GM12878 (cell line): ENCODE results near the gene SNURF.

Source experiments
- CEBPB ChIP-seq, 2 experiments: fragments of 150-350 bp in 1 of 2; IDR thresholded peaks; 2 replicates each; pipeline ENCODE4 v1.6.1; 2012 to 2014; ENCODE audit warnings: low read depth in 2 of 2, low read length in 2 of 2, borderline replicate concordance in 1 of 2, inconsistent platforms in 1 of 2
- CREB1 ChIP-seq: IDR thresholded peaks from 2 replicates; pipeline ENCODE4 v1.6.1; 2012; ENCODE audit warnings: low read depth, mild to moderate bottlenecking, inconsistent platforms
- EP300 ChIP-seq, 2 experiments: fragments of 150-350 bp in 1 of 2; IDR thresholded peaks; 2 replicates each; pipeline ENCODE4 v1.6.1; 2011 to 2012; ENCODE audit warnings: low read depth in 2 of 2, low read length in 2 of 2, borderline replicate concordance in 1 of 2, improper control_type of control experiment in 1 of 2, inconsistent platforms in 1 of 2; ENCODE audit not compliant: control insufficient read depth in 1 of 2
- MEF2A ChIP-seq: IDR thresholded peaks from 2 replicates; pipeline ENCODE4 v1.6.1; 2011; ENCODE audit warnings: low read depth, mild to moderate bottlenecking, low read length, moderate library complexity; ENCODE audit not compliant: insufficient read depth
- MTA2 ChIP-seq: fragments of 450-650 bp; IDR thresholded peaks from 2 replicates; pipeline ENCODE4 v1.6.1; 2016; ENCODE audit warnings: low read depth, mild to moderate bottlenecking, moderate library complexity
- MTA3 ChIP-seq: IDR thresholded peaks from 2 replicates; pipeline ENCODE4 v1.6.1; 2012; ENCODE audit warnings: low read length, inconsistent platforms, borderline replicate concordance
- POLR2AphosphoS5 ChIP-seq: IDR thresholded peaks from 2 replicates; pipeline ENCODE4 v1.6.1; 2011; ENCODE audit warnings: mild to moderate bottlenecking, low read length, inconsistent platforms
- RBBP5 ChIP-seq: fragments of 200-600 bp; sonication (generic); conservative IDR thresholded peaks from 2 replicates; pipeline ENCODE4 v1.6.1; 2016
- TCF7 ChIP-seq: IDR thresholded peaks from 2 replicates; pipeline ENCODE4 v1.6.1; 2014; ENCODE audit warnings: antibody characterized with exemption, borderline replicate concordance
- TF ChIP-seq, protein P1 (sequence below), 3 experiments: IDR thresholded peaks in 2 of 3; conservative IDR thresholded peaks in 1 of 3; 2 replicates each; pipeline ENCODE4 v1.5.1; 2011; ENCODE audit warnings: low read depth in 3 of 3, low read length in 3 of 3, mild to moderate bottlenecking in 3 of 3, control low read depth in 2 of 3, moderate library complexity in 2 of 3, inconsistent platforms in 1 of 3, mixed read lengths in 1 of 3; ENCODE audit not compliant: control insufficient read depth in 2 of 3, insufficient read depth in 1 of 3; ENCODE audit errors: extremely low read depth in 1 of 3
- TF ChIP-seq, protein P2 (sequence below): fragments of 150-350 bp; IDR thresholded peaks from 2 replicates; pipeline ENCODE4 v1.6.1; 2014; ENCODE audit warnings: mild to moderate bottlenecking, low read depth, low read length
- TF ChIP-seq, protein P3 (sequence below): fragments of 450-650 bp; formaldehyde crosslinking; IDR thresholded peaks from 2 replicates; pipeline ENCODE4 v1.5.0; 2022; ENCODE audit warnings: mild to moderate bottlenecking, missing genetic modification characterization

DNA sequence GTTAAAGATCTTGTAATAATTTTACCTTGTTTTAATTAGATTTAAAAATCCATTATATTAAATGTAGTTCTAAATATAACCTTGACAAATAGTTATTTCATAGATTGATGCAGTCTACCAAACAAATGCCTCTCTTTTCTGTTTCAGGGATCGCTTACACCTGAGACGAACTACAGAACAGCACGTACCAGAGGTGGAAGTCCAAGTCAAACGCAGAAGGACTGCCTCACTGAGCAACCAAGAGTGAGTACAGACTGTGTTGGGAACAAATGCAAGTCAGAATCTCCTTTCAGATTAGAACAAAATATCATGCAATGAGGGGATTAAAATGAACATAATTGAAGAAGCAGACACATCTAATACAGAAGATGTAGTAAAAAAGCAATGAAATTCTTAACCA is 7.2 kb downstream of the SNURF start:
- TF ChIP-seq MEF2A (no peak), MTA3 (no peak), CEBPB (IDR thresholded peaks at IDR 0.05; ENCODE audit: borderline replicate concordance in 1 of 2, low read depth in 2 of 2, low read length in 2 of 2) (no peak), EP300 (IDR thresholded peaks at IDR 0.05; ENCODE audit: borderline replicate concordance in 1 of 2, control insufficient read depth in 1 of 2, low read depth in 2 of 2, low read length in 2 of 2) (no peak), CREB1 (no peak), RBBP5 (no peak), POLR2AphosphoS5 (no peak), MTA2 (no peak), TCF7 (no peak)
- TF ChIP-seq, protein P1, sequence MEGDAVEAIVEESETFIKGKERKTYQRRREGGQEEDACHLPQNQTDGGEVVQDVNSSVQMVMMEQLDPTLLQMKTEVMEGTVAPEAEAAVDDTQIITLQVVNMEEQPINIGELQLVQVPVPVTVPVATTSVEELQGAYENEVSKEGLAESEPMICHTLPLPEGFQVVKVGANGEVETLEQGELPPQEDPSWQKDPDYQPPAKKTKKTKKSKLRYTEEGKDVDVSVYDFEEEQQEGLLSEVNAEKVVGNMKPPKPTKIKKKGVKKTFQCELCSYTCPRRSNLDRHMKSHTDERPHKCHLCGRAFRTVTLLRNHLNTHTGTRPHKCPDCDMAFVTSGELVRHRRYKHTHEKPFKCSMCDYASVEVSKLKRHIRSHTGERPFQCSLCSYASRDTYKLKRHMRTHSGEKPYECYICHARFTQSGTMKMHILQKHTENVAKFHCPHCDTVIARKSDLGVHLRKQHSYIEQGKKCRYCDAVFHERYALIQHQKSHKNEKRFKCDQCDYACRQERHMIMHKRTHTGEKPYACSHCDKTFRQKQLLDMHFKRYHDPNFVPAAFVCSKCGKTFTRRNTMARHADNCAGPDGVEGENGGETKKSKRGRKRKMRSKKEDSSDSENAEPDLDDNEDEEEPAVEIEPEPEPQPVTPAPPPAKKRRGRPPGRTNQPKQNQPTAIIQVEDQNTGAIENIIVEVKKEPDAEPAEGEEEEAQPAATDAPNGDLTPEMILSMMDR (IDR thresholded peaks at IDR 0.05 in 2 of 3, conservative IDR thresholded peaks at IDR 0.05 in 1 of 3; ENCODE audit: control insufficient read depth in 2 of 3, extremely low read depth in 1 of 3, insufficient read depth in 1 of 3, low read depth in 3 of 3, low read length in 3 of 3), result no peak
- TF ChIP-seq, protein P2, sequence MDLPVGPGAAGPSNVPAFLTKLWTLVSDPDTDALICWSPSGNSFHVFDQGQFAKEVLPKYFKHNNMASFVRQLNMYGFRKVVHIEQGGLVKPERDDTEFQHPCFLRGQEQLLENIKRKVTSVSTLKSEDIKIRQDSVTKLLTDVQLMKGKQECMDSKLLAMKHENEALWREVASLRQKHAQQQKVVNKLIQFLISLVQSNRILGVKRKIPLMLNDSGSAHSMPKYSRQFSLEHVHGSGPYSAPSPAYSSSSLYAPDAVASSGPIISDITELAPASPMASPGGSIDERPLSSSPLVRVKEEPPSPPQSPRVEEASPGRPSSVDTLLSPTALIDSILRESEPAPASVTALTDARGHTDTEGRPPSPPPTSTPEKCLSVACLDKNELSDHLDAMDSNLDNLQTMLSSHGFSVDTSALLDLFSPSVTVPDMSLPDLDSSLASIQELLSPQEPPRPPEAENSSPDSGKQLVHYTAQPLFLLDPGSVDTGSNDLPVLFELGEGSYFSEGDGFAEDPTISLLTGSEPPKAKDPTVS, result no peak
- TF ChIP-seq, protein P3, sequence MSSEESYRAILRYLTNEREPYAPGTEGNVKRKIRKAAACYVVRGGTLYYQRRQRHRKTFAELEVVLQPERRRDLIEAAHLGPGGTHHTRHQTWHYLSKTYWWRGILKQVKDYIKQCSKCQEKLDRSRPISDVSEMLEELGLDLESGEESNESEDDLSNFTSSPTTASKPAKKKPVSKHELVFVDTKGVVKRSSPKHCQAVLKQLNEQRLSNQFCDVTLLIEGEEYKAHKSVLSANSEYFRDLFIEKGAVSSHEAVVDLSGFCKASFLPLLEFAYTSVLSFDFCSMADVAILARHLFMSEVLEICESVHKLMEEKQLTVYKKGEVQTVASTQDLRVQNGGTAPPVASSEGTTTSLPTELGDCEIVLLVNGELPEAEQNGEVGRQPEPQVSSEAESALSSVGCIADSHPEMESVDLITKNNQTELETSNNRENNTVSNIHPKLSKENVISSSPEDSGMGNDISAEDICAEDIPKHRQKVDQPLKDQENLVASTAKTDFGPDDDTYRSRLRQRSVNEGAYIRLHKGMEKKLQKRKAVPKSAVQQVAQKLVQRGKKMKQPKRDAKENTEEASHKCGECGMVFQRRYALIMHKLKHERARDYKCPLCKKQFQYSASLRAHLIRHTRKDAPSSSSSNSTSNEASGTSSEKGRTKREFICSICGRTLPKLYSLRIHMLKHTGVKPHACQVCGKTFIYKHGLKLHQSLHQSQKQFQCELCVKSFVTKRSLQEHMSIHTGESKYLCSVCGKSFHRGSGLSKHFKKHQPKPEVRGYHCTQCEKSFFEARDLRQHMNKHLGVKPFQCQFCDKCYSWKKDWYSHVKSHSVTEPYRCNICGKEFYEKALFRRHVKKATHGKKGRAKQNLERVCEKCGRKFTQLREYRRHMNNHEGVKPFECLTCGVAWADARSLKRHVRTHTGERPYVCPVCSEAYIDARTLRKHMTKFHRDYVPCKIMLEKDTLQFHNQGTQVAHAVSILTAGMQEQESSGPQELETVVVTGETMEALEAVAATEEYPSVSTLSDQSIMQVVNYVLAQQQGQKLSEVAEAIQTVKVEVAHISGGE (CRISPR knock-in tag), result no peak
